Measurements from ENCODE around the gene ATG10.
"Not testable (repeated sequence)": the region's sequence is repeated elsewhere in the genome, so short reads cannot be mapped to it uniquely, and the experiment has no call there.

Gene ATG10

DNA sequence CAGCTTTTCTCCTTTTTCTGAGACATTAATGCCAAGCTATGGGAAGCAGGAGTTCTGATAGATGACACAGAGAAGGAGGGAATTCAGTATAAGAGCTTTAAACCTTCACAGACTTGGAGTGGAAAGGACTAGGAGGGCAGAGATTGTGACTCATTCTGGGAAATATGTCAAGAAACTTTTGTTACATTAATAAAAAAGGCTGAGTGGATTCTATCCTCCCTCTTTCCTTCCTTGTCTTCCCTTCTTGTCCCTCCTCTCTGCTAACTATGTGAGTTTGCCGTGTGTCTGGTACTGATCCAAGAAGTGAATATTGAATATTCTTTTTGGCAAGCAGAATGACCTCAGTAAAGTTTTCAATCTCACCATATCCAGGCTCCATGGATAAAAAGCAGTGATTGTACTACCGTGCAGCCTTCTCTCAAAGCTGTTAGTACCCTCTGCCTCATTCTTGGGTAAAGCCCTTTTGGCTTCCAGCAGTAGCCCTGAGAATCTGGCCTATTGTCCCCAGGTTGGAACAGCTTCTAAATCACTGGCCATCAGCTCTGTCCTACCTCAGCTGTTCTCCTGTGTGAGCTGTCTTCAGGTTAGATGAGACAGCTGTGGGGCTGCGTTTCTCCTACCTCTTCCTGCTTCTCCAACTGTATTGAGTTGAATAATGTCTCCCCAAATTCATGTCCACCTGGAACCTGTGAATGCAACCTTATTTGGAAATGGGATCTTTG lies 73.9 kb downstream of the ATG10 start:
- in situ Hi-C loops (cut with MboI; ENCODE audit: low sequenced_read_pairs) = no loop called here

DNA sequence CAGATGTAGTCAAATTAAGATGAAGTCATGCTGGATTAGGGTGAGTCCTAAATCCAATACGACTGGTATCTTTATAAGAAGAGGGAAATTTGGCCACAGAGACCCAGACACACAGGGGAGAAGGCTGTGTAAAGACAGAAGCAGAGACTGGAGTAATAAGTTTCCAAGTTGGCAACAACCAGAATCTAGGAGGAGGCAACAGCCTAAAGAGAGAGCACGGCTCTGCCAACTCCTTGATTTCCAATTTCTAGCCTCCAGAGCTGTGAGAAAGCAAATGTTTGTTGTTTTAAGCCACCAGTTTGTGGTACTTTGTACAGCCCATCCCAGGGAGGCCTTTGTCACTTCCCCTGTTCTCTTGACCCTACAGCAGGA lies 74.4 kb downstream of the ATG10 start:
- in situ Hi-C loops (cut with MboI; ENCODE audit: low sequenced_read_pairs) = no loop called here

GRCh38 chr5:82050955-82051354 lies 79.1 kb downstream of the ATG10 start:
- in situ Hi-C loops (cut with MboI; ENCODE audit: low sequenced_read_pairs) = no loop called here

- in situ Hi-C loops (cut with MboI; ENCODE audit: low sequenced_read_pairs) = no loop called here
These were observed 82.3 kb downstream of the ATG10 start for GRCh38 chr5:82054004-82054710.

GRCh38 chr5:82057051-82057450 lies 85.2 kb downstream of the ATG10 start:
- in situ Hi-C loops (cut with MboI; ENCODE audit: low sequenced_read_pairs) = no loop called here

DNA sequence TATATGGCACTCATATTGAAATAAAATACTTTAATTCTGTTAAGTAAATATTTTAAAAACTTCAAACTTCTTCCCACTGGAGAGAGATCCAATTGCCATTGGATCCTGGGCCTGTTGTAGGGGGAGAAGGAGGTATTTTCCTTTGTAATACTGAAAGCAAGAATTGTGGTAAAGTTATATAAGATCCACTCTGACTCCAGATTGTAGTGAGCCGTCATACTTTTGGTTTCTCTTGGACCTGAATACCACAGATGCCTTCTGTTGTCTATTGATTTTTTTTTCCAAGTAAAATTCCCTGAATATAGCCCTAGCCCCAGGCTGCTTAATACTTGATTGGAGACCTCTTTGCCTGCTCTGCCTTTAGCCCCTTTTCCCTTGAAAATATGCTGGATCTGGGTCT lies 86.9 kb downstream of the ATG10 start:
- in situ Hi-C loops (cut with MboI; ENCODE audit: low sequenced_read_pairs) = no loop called here

DNA sequence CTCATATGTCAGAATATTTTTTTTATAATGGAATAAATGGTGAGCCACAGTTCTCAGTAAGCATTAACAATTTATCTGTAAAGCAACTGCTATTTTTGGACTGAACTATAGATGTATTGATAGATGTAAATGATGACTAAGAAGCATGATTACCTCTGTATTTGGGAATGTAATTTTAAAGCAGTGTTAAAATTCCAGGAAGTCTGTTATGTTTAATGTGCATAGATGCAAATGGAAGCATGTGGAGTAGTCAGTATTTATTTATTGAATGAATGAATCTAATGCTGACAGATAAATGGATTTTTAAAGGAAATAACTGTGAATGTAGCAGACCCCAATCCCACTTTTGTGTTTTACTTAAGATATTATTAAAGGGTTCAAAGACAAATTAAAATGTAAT lies 95.0 kb downstream of the ATG10 start:
- in situ Hi-C loops (cut with MboI; ENCODE audit: low sequenced_read_pairs) = no loop called here

- in situ Hi-C loops (cut with MboI; ENCODE audit: low sequenced_read_pairs) = not testable (repeated sequence)
These were observed 96.2 kb downstream of the ATG10 start for GRCh38 chr5:82068042-82068441.

GRCh38 chr5:82068723-82069122 lies 96.9 kb downstream of the ATG10 start:
- in situ Hi-C loops (cut with MboI; ENCODE audit: low sequenced_read_pairs) = no loop called here

GRCh38 chr5:82072138-82072537 lies 100.3 kb downstream of the ATG10 start:
- in situ Hi-C loops (cut with MboI; ENCODE audit: low sequenced_read_pairs) = no loop called here

- in situ Hi-C loops (cut with MboI; ENCODE audit: low sequenced_read_pairs) = no loop called here
These were observed 101.4 kb downstream of the ATG10 start for GRCh38 chr5:82073179-82073578.

GRCh38 chr5:82074950-82075349 lies 103.1 kb downstream of the ATG10 start:
- in situ Hi-C loops (cut with MboI; ENCODE audit: low sequenced_read_pairs) = no loop called here

DNA sequence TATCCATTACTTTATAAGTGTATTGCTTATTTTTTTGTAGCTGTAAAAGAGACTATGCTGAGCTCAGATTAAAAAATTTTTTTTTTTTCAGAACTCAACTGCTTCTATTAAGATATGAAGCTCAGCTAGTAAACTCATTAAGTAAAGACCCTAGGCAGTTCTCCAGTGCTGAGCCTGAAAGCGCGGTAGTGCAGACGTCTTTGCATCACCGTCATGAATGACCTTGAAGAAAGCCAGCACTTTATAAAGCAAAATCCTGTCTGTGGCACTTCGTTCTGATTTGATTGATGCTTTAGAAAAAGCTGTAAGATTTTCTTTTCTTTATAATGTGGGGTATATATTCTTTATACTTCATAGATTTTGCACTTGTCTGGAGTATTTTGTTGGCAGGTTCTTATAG lies 105.7 kb downstream of the ATG10 start:
- in situ Hi-C loops (cut with MboI; ENCODE audit: low sequenced_read_pairs) = no loop called here

DNA sequence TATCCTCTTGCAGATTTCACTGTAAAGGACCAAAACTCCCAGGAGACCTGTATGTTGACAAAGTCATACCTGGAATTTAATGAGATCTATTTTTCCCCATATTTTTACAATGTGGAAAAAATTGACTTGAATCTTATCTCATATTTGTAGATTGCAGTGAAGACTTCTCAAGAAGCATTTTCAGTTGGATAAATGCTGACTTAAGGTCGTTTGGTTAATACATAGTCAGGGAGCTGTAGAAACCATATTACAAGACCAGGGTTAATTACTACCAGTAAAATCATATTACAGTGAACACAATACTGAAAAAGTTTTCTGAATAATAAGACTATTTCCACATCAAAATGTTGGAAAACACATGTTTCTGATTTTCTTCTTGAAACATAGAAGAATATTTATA lies 119.8 kb downstream of the ATG10 start:
- in situ Hi-C loops (cut with MboI; ENCODE audit: low sequenced_read_pairs) = no loop called here

GRCh38 chr5:82095536-82095935 lies 123.7 kb downstream of the ATG10 start:
- in situ Hi-C loops (cut with MboI; ENCODE audit: low sequenced_read_pairs) = no loop called here

DNA sequence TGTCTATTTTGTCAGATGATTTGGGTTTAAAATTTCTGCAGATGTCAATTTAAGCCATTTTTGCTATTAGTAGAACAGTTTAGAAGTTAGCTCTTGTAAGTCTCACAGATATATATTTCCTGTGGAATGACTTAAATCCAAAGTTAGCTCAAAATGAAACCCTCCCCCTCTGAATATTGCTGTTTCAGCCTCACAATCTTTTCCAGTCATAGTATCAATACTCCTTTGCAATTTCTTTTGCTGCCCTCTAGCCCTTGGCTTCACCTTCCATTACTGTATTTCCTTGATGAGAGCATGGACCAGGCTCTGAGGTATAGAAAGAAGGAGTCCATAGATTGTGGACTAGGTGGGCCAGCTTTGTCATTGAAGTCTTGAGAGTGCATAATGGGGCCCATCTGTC lies 124.4 kb downstream of the ATG10 start:
- in situ Hi-C loops (cut with MboI; ENCODE audit: low sequenced_read_pairs) = no loop called here

- in situ Hi-C loops (cut with MboI; ENCODE audit: low sequenced_read_pairs) = no loop called here
These were observed 128.7 kb downstream of the ATG10 start for GRCh38 chr5:82100303-82101077.

- in situ Hi-C loops (cut with MboI; ENCODE audit: low sequenced_read_pairs) = no loop called here
These were observed 133.0 kb downstream of the ATG10 start for GRCh38 chr5:82104872-82105271.

DNA sequence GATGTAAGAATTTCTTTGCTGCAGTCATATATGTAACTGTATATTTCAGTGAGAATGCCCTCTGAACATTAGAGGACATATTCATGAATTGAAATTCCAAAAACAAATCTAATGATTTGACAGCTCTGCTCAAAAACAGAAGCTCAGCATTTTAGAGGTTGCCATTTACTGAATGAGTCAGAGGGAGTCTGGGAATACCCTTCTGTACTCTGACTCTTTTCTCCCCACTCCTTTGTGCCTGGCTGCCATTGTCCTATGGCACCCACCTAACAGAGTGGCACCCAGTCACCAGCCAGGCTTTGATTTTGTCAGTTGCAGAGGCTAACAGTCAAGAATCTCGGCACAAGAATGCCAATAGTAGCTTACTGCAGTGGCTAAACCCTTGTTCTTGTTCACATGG lies 133.6 kb downstream of the ATG10 start:
- in situ Hi-C loops (cut with MboI; ENCODE audit: low sequenced_read_pairs) = no loop called here

DNA sequence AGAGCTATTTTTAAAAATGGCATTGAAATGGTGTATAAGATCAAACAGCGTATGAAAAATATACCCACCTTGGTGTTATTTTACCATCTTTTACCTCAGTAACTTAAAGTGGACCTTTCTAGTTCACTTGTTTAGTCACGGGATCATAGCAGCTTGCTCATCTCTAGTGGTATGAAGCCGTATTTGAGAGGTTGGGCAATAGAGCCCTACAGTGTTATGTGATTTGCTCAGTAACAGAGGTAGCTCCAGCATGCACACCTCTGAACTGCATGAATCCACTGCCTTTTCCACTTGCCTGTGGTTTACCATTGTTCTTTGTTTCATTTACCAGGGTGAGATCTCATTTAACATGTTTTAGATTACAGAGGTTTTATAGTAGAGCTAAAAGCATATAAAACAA lies 134.4 kb downstream of the ATG10 start:
- in situ Hi-C loops (cut with MboI; ENCODE audit: low sequenced_read_pairs) = no loop called here

DNA sequence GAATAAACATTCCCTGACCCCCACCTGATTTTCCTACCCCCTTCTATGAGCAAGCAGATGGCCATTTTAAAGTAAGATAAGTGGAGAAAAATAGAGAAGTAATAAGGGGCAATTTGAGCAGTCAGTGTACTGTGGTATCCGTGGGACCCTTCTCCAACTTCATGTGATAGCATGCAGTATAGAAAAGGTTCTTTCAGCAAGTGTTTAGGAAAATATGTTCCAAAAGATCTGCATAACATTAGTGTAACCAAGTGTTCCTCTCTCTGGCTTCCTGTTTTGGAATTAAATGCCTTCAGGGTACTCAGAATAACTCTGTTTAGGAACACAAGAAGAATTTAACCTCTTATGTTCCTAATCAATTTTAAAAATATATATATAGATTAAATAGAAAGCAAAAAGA lies 134.9 kb downstream of the ATG10 start:
- in situ Hi-C loops (cut with MboI; ENCODE audit: low sequenced_read_pairs) = no loop called here

GRCh38 chr5:82107267-82107666 lies 135.4 kb downstream of the ATG10 start:
- in situ Hi-C loops (cut with MboI; ENCODE audit: low sequenced_read_pairs) = no loop called here
